ENCODE results near the gene LRRC3.

DNA sequence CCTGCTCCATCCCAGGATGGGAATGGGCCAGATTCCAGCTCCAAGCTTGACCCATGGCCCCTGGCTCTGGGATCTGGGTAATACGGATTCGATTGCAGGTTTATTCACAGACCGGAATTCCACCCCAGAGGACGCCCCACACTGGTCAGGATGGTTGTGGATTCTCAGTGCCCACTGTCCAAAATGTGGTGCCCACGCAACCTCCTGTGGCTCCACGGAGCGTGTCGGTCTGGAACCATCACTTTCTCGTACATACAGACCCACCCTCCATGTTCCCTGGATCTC is 53.1 kb downstream of the LRRC3 start:
- no peak for TF ChIP-seq EZH2 (IDR thresholded peaks at IDR 0.05; ENCODE audit: low read depth)
- no peak for TF ChIP-seq CTCF (conservative IDR thresholded peaks at IDR 0.05)
